HG02970 (cell line): ENCODE data around the gene ZNF593.

Source experiments
- ATAC-seq: cut with Tn5 transposase; IDR thresholded peaks from one replicate; pipeline ENCODE4 v1.9.1; 2021; ENCODE audit warnings: mild to moderate bottlenecking, moderate library complexity, moderate number of reproducible peaks; ENCODE audit not compliant: unreplicated experiment, low FRiP score

The ZNF593 gene

DNA sequence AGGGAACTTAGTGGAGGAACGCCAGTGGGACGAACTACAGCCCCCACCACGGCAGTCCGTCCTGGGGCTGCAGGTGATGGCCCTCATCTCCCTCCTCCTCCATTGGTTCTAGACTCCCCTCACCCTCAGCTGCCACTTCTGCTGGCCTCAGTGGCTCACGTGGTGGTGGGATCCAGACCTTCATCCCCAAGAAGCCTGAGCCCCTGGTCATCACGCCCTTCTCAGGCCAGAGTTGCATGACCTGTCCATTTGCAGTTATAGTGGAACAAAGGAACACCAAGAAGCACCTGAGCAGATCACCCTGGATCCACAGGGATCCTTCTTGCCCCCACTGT, 23.8 kb upstream of the ZNF593 start:
- ATAC-seq: no peak

GRCh38 chr1:26148887-26149286, 20.8 kb upstream of the ZNF593 start:
- no peak for ATAC-seq

DNA sequence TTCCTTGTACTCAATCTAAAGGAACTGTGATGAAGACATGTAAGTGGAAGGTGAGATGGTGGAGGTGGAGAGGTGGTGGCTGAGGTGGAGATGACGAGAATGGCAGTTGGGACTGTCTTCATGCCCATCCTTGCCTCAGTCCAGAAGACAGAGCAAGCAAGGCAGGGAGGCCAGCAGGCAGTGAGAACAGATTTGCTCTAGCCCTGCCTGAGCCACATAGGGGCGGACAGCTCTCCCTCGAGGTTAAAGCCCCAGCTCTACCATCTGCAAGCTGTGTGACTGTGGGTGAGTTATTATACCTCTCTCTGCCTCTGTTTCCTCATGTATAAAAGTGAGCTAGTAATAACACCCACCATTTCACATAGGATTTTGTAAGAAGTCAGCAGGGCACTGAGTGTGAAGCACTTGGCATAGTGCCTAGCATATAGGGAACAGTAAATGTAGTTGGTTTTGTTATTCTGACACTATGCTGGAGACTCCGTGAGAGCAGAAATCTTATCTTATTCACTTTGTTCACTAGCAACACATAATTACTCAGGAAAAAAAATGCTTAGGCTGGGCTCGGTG, 15.7 kb upstream of the ZNF593 start:
- ATAC-seq: no peak

GRCh38 chr1:26154750-26155149, 15.0 kb upstream of the ZNF593 start:
- ATAC-seq: no peak

DNA sequence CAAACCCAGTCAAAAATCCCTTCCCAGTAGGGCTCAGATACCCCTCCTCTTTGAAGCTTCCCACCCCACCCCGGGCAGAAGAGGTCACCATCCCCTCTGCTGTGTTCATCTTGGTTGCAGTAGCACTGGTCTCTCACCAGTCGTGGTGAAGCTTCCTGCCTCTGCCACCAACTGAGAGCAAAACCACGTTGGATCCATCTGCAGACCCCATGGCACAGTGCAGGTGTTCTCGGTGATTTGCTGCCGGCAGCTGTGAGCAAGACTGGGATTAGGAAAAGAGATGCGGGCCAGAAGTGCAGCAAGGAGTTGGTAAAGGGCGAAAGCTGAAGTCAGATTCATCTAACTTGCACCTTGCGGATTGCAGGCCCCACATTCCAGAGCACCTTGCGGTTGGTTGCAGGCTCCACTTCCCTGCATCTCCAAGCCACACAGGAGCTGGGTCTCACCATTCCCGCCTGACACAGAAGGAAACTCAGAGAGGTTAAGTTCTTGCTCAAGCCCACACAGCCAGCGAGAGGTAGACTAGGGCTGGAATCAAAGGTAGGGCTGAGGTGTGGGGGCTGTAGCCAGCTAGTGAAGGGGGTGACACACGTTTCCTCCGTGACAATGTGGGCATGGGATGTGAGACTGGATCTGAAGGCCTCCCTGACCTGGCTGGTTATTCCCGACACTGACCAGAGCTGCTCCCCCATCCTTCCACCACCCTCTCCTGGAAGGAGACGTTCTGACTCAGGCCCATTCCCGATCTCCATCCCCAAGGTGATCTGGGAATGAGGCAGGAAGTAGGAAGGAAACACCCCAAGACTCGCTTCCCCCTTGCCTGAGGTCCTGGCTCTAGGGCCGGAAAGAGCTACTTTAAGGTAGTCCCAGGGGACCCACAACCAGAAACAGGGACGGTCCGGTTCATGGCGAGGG, 14.1 kb upstream of the ZNF593 start:
- ATAC-seq: no peak

GRCh38 chr1:26156285-26157038, 13.2 kb upstream of the ZNF593 start:
- ATAC-seq: no peak

DNA sequence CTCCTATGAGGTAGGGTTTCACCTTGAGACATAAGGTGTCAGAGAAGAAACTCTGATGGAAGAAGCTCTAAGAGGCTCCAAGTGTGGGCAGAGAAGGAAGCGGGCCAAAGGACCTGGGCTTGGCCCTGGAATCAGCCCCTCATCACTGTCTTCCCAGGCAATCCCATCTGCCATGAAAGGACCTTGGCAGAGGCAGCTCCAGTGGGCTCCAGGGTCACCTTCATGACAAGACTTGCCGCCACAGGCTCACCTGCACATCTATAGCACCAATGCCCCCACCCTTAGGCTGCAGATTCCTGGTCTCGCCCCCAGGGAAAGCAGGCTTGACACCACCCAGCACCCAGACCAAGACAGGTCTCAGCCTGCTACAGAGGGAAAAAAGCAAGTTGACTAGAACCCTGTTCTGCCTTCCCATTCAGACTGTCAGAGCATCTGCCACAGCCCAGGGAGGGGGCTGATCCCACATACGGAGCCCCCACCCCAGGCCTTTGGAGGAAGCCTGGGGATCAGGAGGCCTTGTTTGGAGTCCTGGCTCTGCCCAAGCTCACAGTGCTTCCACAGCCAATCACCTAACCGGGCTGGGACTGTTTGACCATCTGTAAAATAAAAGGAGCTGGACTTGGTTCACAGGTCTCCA, 11.3 kb upstream of the ZNF593 start:
- ATAC-seq: no peak

DNA sequence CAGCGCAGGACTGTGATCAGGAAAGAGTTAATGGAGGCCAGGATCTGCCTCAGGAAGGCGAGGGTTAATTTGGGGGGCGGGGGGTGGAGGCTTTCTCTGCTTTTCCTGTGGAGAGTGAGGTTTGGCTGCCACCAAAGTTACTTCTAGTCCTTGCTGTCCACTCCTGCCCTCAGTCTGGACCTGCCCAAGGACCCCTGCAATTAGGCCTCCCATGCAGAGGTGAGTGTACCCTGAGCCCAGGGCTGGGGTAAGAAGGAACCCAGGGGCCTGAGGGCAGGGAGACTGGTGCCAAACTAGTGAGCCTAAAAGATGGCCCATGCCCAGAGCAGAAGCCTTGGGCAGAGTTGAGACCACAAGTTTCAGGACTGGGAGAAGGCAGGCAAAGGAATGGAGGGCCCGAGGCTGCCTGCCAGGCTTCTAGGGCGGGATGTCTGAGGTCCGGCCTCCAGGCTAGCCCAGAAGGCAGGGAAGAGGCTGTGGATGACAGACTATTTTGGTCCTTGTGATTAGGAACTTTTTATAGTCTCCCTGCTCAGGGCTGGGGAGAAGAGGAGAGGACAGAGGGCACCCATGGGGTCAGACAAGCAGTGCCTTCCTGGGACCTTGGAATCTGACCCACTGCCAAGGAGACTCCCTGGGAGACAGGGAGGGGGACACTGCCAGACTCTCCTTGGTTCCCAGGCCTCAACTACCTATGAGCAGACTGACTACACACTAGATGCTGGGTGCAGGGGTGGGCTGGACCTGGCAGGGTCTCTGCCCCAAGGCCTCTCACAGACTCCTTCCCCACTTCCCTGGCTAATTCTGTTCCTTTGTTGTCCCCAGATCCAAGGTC, 10.6 kb upstream of the ZNF593 start, which contains the start of gene FAM110D:
Gene FAM110D, plus strand, starts transcription at position 172 of the 835 bp plus-strand sequence. CDS start 2,213 bp downstream, outside the sequence.
- ATAC-seq: no peak

DNA sequence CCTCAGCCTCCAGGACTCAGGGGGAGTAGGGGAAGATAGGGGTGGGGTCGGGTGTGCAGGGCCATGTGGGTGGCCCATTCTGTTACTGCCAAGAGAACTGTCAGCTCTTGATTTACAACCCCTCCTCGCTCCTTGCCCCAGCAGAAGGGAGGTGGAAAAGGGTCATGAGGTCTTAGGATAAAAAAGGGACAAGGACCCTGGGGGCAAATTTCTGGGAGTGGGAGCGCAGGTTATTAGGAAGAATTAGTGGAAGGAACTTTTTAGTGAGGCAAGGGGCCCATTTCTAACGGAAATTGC, 10.0 kb upstream of the ZNF593 start:
- no peak for ATAC-seq

GRCh38 chr1:26160527-26161414, 8.9 kb upstream of the ZNF593 start:
- no peak for ATAC-seq

DNA sequence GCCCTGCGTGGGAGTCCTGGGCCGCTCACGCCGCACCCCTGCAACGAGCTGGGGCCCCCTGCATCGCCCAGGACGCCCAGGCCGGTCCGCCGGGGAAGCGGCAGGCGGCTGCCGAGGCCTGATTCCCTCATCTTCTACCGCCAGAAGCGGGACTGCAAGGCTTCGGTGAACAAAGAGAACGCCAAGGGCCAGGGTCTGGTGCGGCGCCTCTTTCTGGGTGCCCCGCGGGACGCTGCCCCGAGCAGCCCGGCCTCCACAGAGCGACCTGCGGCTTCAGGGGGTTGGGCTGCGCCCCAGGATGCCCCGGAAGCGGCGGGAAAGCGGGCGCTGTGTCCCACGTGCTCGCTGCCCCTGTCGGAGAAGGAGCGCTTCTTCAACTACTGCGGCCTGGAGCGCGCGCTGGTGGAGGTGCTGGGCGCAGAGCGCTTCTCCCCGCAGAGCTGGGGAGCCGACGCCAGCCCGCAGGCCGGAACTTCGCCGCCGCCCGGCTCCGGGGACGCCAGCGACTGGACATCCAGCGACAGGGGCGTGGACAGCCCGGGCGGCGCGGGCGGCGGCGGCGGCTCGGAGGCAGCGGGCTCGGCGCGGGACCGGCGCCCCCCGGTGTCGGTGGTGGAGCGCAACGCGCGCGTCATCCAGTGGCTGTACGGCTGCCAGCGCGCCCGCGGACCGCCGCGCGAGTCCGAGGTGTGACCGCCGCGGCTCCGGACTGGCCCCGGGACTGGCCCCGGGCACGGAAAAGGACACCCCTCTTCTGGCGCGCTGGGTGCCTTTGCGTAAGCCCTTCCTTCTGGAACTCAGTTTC, 8.1 kb upstream of the ZNF593 start:
- ATAC-seq: no peak

- ATAC-seq: no peak
Observed at GRCh38 chr1:26162220-26162709, 7.4 kb upstream of the ZNF593 start.

- ATAC-seq: no peak
Observed at GRCh38 chr1:26163684-26164035, 6.0 kb upstream of the ZNF593 start.

GRCh38 chr1:26164036-26164860, 5.5 kb upstream of the ZNF593 start:
- no peak for ATAC-seq

DNA sequence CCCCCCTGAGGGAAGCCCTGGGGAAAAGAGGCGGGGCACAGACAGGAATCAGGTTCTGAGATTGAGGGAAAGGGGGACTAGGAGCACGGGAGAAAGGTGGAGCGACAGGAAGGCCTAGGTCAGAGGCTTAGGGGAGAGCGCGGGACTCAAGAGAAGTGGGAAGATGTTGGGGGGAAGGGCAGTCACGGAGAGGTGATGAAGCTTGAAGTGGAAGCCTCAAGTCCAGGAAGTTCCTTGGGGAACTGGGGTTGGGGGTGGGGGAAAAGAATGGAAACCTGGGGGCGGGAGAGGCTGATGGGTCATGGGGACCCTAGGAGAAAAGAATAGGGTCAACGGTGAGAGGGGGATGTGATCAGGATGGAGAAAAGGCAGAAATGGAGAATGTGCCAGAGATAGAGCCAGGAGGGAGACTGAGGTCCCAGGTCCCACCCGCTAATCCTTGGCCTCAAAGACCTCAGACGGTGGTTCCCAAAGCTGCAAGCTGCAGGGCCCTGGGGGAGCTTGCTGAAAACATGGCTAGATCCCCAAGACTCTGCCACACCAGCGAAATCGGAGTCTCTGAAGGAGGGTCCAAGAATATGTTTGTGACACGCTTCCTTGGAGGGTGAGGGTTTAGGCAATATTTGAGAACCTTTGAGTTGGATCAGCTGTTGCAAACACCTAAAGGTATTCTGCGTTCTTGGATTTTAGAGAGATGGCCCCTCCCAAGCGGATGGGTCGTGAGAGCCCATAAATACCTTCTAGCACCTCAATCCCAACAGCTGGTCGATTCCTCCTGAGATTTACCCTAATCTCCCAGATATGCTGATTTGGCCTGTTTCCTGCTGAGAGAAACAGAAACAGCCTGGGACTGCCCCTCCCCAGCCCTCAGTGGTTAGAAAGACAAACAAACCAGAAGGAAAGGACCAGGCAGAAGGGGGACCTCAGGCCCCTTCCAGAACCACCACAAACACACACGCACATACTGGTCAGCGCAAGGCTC, 4.6 kb upstream of the ZNF593 start:
- ATAC-seq: no peak

DNA sequence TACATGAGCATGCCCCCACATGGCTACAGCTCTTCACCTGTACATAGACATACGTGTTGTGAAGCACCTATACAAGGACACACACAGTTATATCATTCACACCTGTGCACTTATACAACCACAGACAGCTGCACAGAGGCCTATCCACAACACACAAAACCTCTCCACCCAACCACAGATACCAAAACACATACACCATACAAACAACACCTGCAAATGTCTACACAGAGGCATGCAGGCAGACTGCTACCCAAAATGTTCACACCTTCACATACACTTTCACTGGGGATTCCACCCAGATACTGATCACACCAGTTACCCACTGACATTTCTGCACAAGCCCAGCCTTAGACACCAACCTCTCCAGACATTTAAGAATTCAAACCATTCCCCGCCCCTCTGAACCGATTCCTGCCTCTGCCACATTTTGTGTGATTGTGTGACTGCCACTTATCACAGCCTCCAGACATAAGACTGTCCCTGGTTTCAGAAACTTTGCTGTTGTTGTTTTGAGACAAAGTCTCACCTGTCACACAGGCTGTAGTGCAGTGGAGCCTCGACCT, 2.9 kb upstream of the ZNF593 start:
- no peak for ATAC-seq
